Measurements from ENCODE around the gene SEZ6L2.
"Not testable (repeated sequence)": the region's sequence is repeated elsewhere in the genome, so short reads cannot be mapped to it uniquely, and the experiment has no call there.

Gene SEZ6L2

DNA sequence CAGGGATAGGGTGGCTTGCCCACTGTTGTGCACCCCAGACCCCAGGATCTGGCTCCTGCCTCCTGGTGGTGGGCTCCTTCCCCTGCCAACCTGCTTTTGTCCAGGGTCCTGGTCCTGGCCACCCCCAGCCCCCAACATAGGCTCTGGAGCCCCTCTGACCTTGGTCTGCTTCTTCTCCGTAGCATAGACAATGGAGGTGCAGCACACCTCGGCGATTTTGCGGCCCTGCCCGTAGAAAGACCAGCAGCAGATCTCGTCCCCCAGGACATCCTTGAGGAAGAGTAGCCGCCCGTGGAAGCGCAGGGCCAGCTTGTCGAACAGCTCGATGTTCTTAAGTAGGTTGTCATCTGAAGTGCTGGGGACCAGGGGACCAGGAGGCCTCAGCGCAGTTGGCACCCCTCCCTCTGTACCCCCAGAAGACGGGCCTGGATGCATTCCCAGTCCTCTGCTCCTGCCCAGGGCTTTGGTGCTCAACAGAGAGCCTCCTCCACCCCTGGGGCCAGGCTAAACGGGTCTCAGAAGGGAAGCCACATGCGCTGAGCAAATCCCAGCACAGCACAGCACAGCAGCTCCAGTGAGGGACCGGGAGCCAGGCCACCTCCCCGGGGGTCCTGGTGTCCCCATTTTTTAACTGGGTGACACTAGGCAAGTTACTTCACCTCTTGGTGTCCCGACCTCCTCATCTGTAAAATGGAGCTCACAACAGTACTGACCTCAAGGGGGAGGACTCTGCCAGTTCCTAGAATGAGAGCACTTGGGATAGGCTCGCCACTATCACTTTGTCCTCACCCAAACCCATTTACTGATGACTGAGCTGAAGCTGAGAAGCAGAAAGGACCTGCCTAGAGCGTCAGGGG, 11.7 kb upstream of the SEZ6L2 start:
- Histone ChIP-seq H3K27ac (ENCODE audit: low read length) (no peak overlapping the region), H4K20me1 (ENCODE audit: insufficient read depth, low read length) (no peaks in the 10 kb centered on the region), H3K36me3 (replicated peaks; ENCODE audit: insufficient read depth, low read length) (no peaks in the 10 kb centered on the region), H3K27me3 (replicated peaks; ENCODE audit: insufficient read depth, low read length) (no peaks in the 10 kb centered on the region), H3K4me1 (ENCODE audit: low read length) (no peaks in the 10 kb centered on the region), H3K4me2 (ENCODE audit: low read depth, low read length) (no peak overlapping the region), H3K4me3 (ENCODE audit: low read length) (no peak overlapping the region), H3F3A (ENCODE audit: insufficient read depth, low read length) (no peaks in the 10 kb centered on the region), H2AFZ (ENCODE audit: low read length) (no peak overlapping the region), H3K9me2 (replicated peaks; ENCODE audit: insufficient read depth, low read length) (no peaks in the 10 kb centered on the region), H3K9me3 (replicated peaks; ENCODE audit: insufficient read depth, low read length) (no peaks in the 10 kb centered on the region), H3K79me2 (ENCODE audit: low read length) (no peaks in the 10 kb centered on the region), H3K9ac (ENCODE audit: low read length) (no peak overlapping the region)
- TF ChIP-seq CTCF (IDR thresholded peaks at IDR 0.05; ENCODE audit: low read length) (no peak), EZH2phosphoT487 (IDR thresholded peaks at IDR 0.05; ENCODE audit: low read length) (no peak), EZH2 (optimal IDR thresholded peaks at IDR 0.05; ENCODE audit: low read depth, low read length) (no peak)
- DNase-seq: no peak

GRCh38 chr16:29909851-29910250, 10.5 kb upstream of the SEZ6L2 start:
- H3K4me3 ChIP-seq (ENCODE audit: low read length); H3F3A ChIP-seq (ENCODE audit: insufficient read depth, low read length); H4K20me1 ChIP-seq (ENCODE audit: insufficient read depth, low read length); H3K9me2 ChIP-seq (replicated peaks; ENCODE audit: insufficient read depth, low read length); DNase-seq; H3K79me2 ChIP-seq (ENCODE audit: low read length); H3K9ac ChIP-seq (ENCODE audit: low read length); H3K4me2 ChIP-seq (ENCODE audit: low read depth, low read length); H3K4me1 ChIP-seq (ENCODE audit: low read length); H3K27me3 ChIP-seq (replicated peaks; ENCODE audit: insufficient read depth, low read length); H3K9me3 ChIP-seq (replicated peaks; ENCODE audit: insufficient read depth, low read length); H2AFZ ChIP-seq (ENCODE audit: low read length); H3K27ac ChIP-seq (ENCODE audit: low read length); H3K36me3 ChIP-seq (replicated peaks; ENCODE audit: insufficient read depth, low read length): not testable (repeated sequence)

DNA sequence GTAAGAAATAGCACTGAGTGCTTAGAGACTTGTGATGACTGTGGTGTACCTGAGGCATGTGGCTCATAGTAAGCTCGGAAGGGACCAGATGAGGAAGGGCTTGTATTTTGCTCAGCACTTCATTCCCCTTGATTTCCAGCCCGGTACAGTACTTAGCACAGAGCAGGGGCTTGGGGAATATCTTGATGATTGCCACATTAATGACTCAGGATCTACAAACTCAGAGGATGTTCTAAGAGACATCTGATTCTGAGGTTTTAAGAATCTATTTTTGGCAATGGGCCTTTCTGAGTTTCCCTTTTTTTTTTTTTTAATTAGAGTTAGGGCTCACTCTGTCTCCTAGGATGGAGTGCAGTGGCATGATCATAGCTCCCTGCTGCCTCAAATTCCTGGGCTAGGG, 10.0 kb upstream of the SEZ6L2 start:
- Histone ChIP-seq H3F3A (ENCODE audit: insufficient read depth, low read length) (no peaks in the 10 kb centered on the region), H4K20me1 (ENCODE audit: insufficient read depth, low read length) (no peaks in the 10 kb centered on the region)

More for the DNA sequence above, 10.0 kb upstream of the SEZ6L2 start:
- Histone ChIP-seq H3K27ac (ENCODE audit: low read length) (no peak overlapping the region), H3K79me2 (ENCODE audit: low read length) (no peaks in the 10 kb centered on the region), H3K9ac (ENCODE audit: low read length) (no peak overlapping the region), H3K4me2 (ENCODE audit: low read depth, low read length) (no peak overlapping the region), H3K4me3 (ENCODE audit: low read length) (no peak overlapping the region), H3K9me2 (replicated peaks; ENCODE audit: insufficient read depth, low read length) (no peaks in the 10 kb centered on the region), H2AFZ (ENCODE audit: low read length) (no peak overlapping the region), H3K36me3 (replicated peaks; ENCODE audit: insufficient read depth, low read length) (no peaks in the 10 kb centered on the region), H3K4me1 (ENCODE audit: low read length) (no peaks in the 10 kb centered on the region), H3K9me3 (replicated peaks; ENCODE audit: insufficient read depth, low read length) (no peaks in the 10 kb centered on the region), H3K27me3 (replicated peaks; ENCODE audit: insufficient read depth, low read length) (no peaks in the 10 kb centered on the region)
- no peak for DNase-seq
- TF ChIP-seq EZH2 (optimal IDR thresholded peaks at IDR 0.05; ENCODE audit: low read depth, low read length): no peak
- no peak for TF ChIP-seq EZH2phosphoT487 (IDR thresholded peaks at IDR 0.05; ENCODE audit: low read length)
- TF ChIP-seq CTCF (IDR thresholded peaks at IDR 0.05; ENCODE audit: low read length): no peak
